ENCODE results near the gene STIL. TPM values are rescaled to one million over a fixed set of nuclear protein-coding genes. Genes with fewer than 3 reads are reported as not detected.

STIL gene
- 1 to 10 TPM; 1.6 to 2.4 (median 1.9) TPM for total RNA-seq

GRCh38 chr1:47313915-47314664, at the start of gene STIL:
Gene STIL, minus strand, starts transcription at chr1:47314147. Its CDS starts 3,828 bp downstream, at chr1:47310319.
- TF ChIP-seq, protein P1, sequence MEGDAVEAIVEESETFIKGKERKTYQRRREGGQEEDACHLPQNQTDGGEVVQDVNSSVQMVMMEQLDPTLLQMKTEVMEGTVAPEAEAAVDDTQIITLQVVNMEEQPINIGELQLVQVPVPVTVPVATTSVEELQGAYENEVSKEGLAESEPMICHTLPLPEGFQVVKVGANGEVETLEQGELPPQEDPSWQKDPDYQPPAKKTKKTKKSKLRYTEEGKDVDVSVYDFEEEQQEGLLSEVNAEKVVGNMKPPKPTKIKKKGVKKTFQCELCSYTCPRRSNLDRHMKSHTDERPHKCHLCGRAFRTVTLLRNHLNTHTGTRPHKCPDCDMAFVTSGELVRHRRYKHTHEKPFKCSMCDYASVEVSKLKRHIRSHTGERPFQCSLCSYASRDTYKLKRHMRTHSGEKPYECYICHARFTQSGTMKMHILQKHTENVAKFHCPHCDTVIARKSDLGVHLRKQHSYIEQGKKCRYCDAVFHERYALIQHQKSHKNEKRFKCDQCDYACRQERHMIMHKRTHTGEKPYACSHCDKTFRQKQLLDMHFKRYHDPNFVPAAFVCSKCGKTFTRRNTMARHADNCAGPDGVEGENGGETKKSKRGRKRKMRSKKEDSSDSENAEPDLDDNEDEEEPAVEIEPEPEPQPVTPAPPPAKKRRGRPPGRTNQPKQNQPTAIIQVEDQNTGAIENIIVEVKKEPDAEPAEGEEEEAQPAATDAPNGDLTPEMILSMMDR (IDR thresholded peaks at IDR 0.05; ENCODE audit: low read depth), result no peak

DNA sequence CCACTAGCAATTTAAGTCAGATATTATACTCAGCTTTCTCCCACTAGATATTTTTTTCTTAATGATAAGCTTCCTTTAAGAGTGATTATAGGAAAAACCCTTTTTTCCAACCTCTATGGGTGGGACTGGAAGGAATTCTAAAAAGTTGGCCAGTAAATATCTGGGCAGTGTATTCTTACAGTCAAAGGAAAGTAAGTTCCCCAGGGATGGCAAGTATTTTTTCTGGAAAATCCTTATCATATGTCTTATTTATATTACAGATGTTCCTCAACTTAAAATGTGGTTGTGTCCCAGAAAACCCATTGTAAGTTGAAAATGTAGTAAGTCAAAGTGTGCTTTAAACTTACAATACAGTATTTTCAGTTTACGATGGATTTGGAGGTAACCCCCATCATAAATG, 48.9 kb upstream of the STIL start:
- TF ChIP-seq, protein P1 (IDR thresholded peaks at IDR 0.05; ENCODE audit: low read depth), result no peak

GRCh38 chr1:47361380-47361779, 47.4 kb upstream of the STIL start:
- TF ChIP-seq, protein P1 (IDR thresholded peaks at IDR 0.05; ENCODE audit: low read depth), result no peak

GRCh38 chr1:47351305-47351704, 37.4 kb upstream of the STIL start:
- TF ChIP-seq, protein P1 (IDR thresholded peaks at IDR 0.05; ENCODE audit: low read depth), result no peak

GRCh38 chr1:47348246-47348645, 34.3 kb upstream of the STIL start:
- TF ChIP-seq, protein P1 (IDR thresholded peaks at IDR 0.05; ENCODE audit: low read depth), result no peak

DNA sequence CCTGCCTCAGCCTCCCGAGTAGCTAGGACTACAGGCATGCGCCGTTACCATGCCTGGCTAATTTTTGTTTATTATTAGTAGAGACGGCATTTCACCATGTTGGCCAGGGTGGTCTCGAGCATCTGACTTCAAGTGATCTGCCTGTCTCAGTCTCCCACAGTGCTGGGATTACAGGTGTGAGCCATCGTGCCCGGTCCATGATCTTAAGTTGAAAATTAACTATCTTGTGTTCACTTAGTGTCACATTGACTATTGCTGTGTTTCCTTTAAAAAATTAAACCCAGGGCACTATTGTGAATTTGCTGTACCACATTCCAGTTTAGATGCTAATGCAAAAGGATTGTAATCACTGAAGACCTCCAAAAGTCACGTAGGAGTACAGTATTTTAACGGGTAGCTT, 33.8 kb upstream of the STIL start:
- TF ChIP-seq, protein P1 (IDR thresholded peaks at IDR 0.05; ENCODE audit: low read depth), result no peak

GRCh38 chr1:47340227-47340626, 26.3 kb upstream of the STIL start:
- TF ChIP-seq, protein P1 (IDR thresholded peaks at IDR 0.05; ENCODE audit: low read depth), result no peak
